IMR-90 (cell line): Measurements from ENCODE around the gene NAE1. TPM values are rescaled to one million over a fixed set of nuclear protein-coding genes. Genes with fewer than 3 reads are reported as not detected.

ENCODE experiments used
- ATAC-seq: fragments of 200-7000 bp; cut with Tn5 transposase; 2 replicates; pipeline ENCODE4 v1.9.1; 2020; ENCODE audit warnings: low read depth, mild to moderate bottlenecking, moderate library complexity
- BruUV-seq: library from RNA; stranded (reverse); fragments of 400-500 nt; replicated peaks from 2 replicates; lab custom pipeline; 2021; lab: Mats Ljungman, UMichigan
- CTCF ChIA-PET: fragments of 300-600 bp; formaldehyde crosslinking; extraction: SDS; loops from one replicate; lab custom pipeline; 2021; ENCODE audit warnings: antibody characterized with exemption; lab: Yijun Ruan, JAX
- POLR2A ChIA-PET: fragments of 300-600 bp; sonication (Branson Sonifier 250); formaldehyde crosslinking; loops from one replicate; lab custom pipeline; 2022; ENCODE audit warnings: antibody characterized with exemption; ENCODE audit not compliant: unreplicated experiment; lab: Charles Lee
- DNase-seq: peaks from one replicate; pipeline ENCODE4 v3.0.0; 2013
- H2AFZ ChIP-seq: replicated peaks from 2 replicates; pipeline ENCODE3; 2013; ENCODE audit warnings: low read length, mild to moderate bottlenecking; ENCODE audit not compliant: poor library complexity
- H2AK5ac ChIP-seq: 2 replicates; pipeline ENCODE4 v1.6.1; 2013; ENCODE audit warnings: low read depth, low read length, inconsistent platforms
- H2AK9ac ChIP-seq: replicated peaks from 2 replicates; pipeline ENCODE3; 2013; ENCODE audit warnings: mild to moderate bottlenecking, low read depth, low read length, moderate library complexity; ENCODE audit not compliant: poor library complexity
- H2BK120ac ChIP-seq: 2 replicates; pipeline ENCODE4 v1.6.1; 2013; ENCODE audit warnings: low read depth, low read length, inconsistent platforms
- H2BK15ac ChIP-seq: 3 replicates; pipeline ENCODE4 v1.6.1; 2013; ENCODE audit warnings: low read depth, low read length, inconsistent platforms
- H2BK20ac ChIP-seq: 2 replicates; pipeline ENCODE4 v1.6.1; 2013; ENCODE audit warnings: low read depth, mild to moderate bottlenecking, inconsistent platforms, low read length, moderate library complexity
- H2BK5ac ChIP-seq: 2 replicates; pipeline ENCODE4 v1.6.1; 2013; ENCODE audit warnings: mild to moderate bottlenecking, low read depth, low read length, inconsistent platforms; ENCODE audit not compliant: poor library complexity, severe bottlenecking
- H3K14ac ChIP-seq: replicated peaks from 2 replicates; pipeline ENCODE4 v1.6.1; 2013; ENCODE audit warnings: low read depth, low read length, inconsistent platforms
- H3K18ac ChIP-seq: 2 replicates; pipeline ENCODE4 v1.6.1; 2013; ENCODE audit warnings: low read depth, low read length, control low read depth
- H3K23ac ChIP-seq: 2 replicates; pipeline ENCODE4 v1.6.1; 2013; ENCODE audit warnings: low read depth, low read length, inconsistent platforms
- H3K27ac ChIP-seq: 2 replicates; pipeline ENCODE4 v1.5.1; 2013; ENCODE audit warnings: mild to moderate bottlenecking, control low read depth, low read length; ENCODE audit not compliant: insufficient read depth
- H3K27me3 ChIP-seq: 2 replicates; pipeline ENCODE4 v1.6.1; 2013; ENCODE audit warnings: low read length; ENCODE audit not compliant: control insufficient read depth, insufficient read depth
- H3K36me3 ChIP-seq: 2 replicates; pipeline ENCODE4 v1.6.1; 2013; ENCODE audit warnings: low read length, mixed read lengths; ENCODE audit not compliant: control insufficient read depth, insufficient read depth
- H3K4ac ChIP-seq: 2 replicates; pipeline ENCODE4 v1.6.1; 2013; ENCODE audit warnings: low read depth, low read length, inconsistent platforms
- H3K4me1 ChIP-seq: 2 replicates; pipeline ENCODE4 v1.6.1; 2013; ENCODE audit warnings: low read length, mixed read lengths; ENCODE audit not compliant: control insufficient read depth, insufficient read depth
- H3K4me2 ChIP-seq: 2 replicates; pipeline ENCODE4 v1.6.1; 2013; ENCODE audit warnings: low read depth, mild to moderate bottlenecking, control low read depth, low read length, moderate library complexity
- H3K4me3 ChIP-seq: 2 replicates; pipeline ENCODE4 v1.5.1; 2013; ENCODE audit warnings: low read depth, mild to moderate bottlenecking, control low read depth, low read length, moderate library complexity; ENCODE audit not compliant: insufficient read depth
- H3K56ac ChIP-seq: 2 replicates; pipeline ENCODE4 v1.6.1; 2013; ENCODE audit warnings: low read length, inconsistent platforms; ENCODE audit not compliant: insufficient read depth; ENCODE audit errors: extremely low read depth
- H3K79me1 ChIP-seq, 2 experiments: 2 replicates each; pipeline ENCODE4 v1.6.1; 2013; ENCODE audit warnings: low read length in 2 of 2, inconsistent platforms in 1 of 2, low read depth in 1 of 2
- H3K9ac ChIP-seq: 2 replicates; pipeline ENCODE4 v1.6.1; 2013; ENCODE audit warnings: low read depth, low read length, control low read depth
- H3K9me1 ChIP-seq: 2 replicates; pipeline ENCODE4 v1.6.1; 2013; ENCODE audit warnings: low read length, inconsistent platforms; ENCODE audit not compliant: insufficient read depth
- H3K9me3 ChIP-seq: 2 replicates; pipeline ENCODE4 v1.6.1; 2013; ENCODE audit warnings: low read length; ENCODE audit not compliant: control insufficient read depth, insufficient read depth
- H4K20me1 ChIP-seq: 2 replicates; pipeline ENCODE4 v1.6.1; 2013; ENCODE audit warnings: low read length, inconsistent platforms; ENCODE audit not compliant: insufficient read depth
- H4K5ac ChIP-seq: 2 replicates; pipeline ENCODE4 v1.6.1; 2013; ENCODE audit warnings: mild to moderate bottlenecking, low read depth, low read length, control low read depth
- H4K8ac ChIP-seq, 2 experiments: 2 replicates each; pipeline ENCODE4 v1.6.1; 2013; ENCODE audit warnings: low read depth in 2 of 2, low read length in 2 of 2, control low read depth in 1 of 2, inconsistent platforms in 1 of 2
- H4K91ac ChIP-seq: 2 replicates; pipeline ENCODE4 v1.6.1; 2013; ENCODE audit warnings: low read depth, low read length, inconsistent platforms; ENCODE audit not compliant: insufficient read depth
- SMC3 ChIP-seq: fragments of 150-350 bp; IDR thresholded peaks from 2 replicates; pipeline ENCODE4 v1.6.1; 2016; ENCODE audit warnings: low read depth, mild to moderate bottlenecking, antibody characterized with exemption, low read length, moderate library complexity
- WGBS, 2 experiments: methylation state at CpG; one replicate each; pipeline versions ENCODE4 v1.1.5 to v1.1.7; 2013; ENCODE audit warnings: missing lambda C conversion rate in 2 of 2; ENCODE audit not compliant: insufficient read length in 1 of 2; ENCODE audit errors: extremely low coverage in 2 of 2; 5-methylcytosine and 5-hydroxymethylcytosine counted together
- dilution Hi-C: fragments of 300-500 bp; cut with HindIII; formaldehyde crosslinking; loops from one replicate; pipeline ENCODE4 v1.14.3; 2018; ENCODE audit warnings: low sequenced_read_pairs; ENCODE audit not compliant: unreplicated experiment
- in situ Hi-C: fragments of 300-500 bp; cut with MboI; formaldehyde crosslinking; loops from 3 replicates; pipeline ENCODE4 v1.14.3; 2019; ENCODE audit warnings: low sequenced_read_pairs, inconsistent platforms, mixed read lengths
- intact Hi-C: fragments of 100-400 bp; cut with micrococcal nuclease; formaldehyde crosslinking; loops from 2 replicates; pipeline ENCODE4 v1.10.0; 2022
- polyA plus RNA-seq, 3 experiments: library from polyadenylated mRNA; depleted of rRNA; stranded (reverse); fragments of >200 nt; gene quantifications; 2 replicates each; pipeline ENCODE4 v1.2.3, GENCODE V29; 2012; ENCODE audit warnings: low replicate concordance in 1 of 3
- total RNA-seq: library from RNA; depleted of rRNA; stranded (reverse); fragments of >200 nt; gene quantifications from 2 replicates; pipeline ENCODE4 v1.2.3, GENCODE V29; 2012
- TF ChIP-seq, protein P1 (sequence below): fragments of 150-350 bp; IDR thresholded peaks from 2 replicates; pipeline ENCODE4 v1.6.1; 2016; ENCODE audit warnings: low read depth, mild to moderate bottlenecking, low read length, moderate library complexity, borderline replicate concordance

Gene NAE1
- total and polyA plus RNA-seq, 2 of the 4 experiments (the other 2 are of a cell fraction) = 33.0 to 36.7 TPM

DNA sequence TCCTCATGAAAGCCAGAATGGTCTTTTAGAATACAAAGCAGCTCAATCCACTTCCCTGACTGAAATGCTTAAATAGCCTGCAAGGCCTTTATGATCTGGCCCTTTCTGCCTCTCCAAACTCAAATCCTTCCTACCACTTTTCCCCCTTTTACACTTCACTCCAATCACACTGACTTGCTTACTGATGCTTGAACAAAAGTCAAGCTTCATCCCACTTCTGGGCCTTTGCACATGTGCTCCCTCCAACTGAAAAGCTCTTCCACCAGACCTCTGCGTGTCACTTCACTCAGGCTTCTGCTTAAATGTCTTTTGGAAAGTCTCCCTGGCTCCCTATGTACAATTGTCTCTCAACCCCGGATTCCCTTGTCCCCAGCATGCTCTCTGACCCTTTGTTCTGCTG lies 16.0 kb downstream of the NAE1 start:
- dilution Hi-C loops = no loop called here
- Histone ChIP-seq H3K27ac (no peak overlapping the region), H3K9me3 (no peaks in the 10 kb centered on the region), H2BK20ac (no peak overlapping the region), H2BK120ac (no peak overlapping the region), H4K91ac (no peak overlapping the region), H3K23ac (no peak overlapping the region), H3K9ac (no peak overlapping the region), H4K5ac (no peak overlapping the region), H3K18ac (no peak overlapping the region), H3K4me1 (no peaks in the 10 kb centered on the region), H3K4me3 (no peak overlapping the region), H3K36me3 (peaks cover 31% of the 10 kb centered on the region), H2AK5ac (no peak overlapping the region), H3K4me2 (no peak overlapping the region), H3K14ac (no peak overlapping the region), H3K27me3 (no peaks in the 10 kb centered on the region), H4K8ac (no peak overlapping the region), H4K20me1 (no peaks in the 10 kb centered on the region), H2AFZ (no peak overlapping the region), H3K9me1 (no peaks in the 10 kb centered on the region), H3K56ac (no peak overlapping the region), H3K4ac (no peak overlapping the region), H2AK9ac (no peak overlapping the region), H2BK15ac (no peak overlapping the region), H3K79me1 (no peaks in the 10 kb centered on the region), H2BK5ac (no peak overlapping the region)
- DNase-seq (no peak), ATAC-seq (no peak)
- in situ Hi-C loops = no loop called here
- no CpG with 5 or more reads among the region's 2 CpGs for WGBS, 2 experiments
- ChIA-PET CTCF (interaction anchor here (0.6 kb wide), 1 partner anchor 16 kb away, joined by 5 read pairs; the partner anchor contains the start of gene NAE1), POLR2A (no interaction called here)
- BruUV-seq = no TSS peak
- TF ChIP-seq, protein P1, sequence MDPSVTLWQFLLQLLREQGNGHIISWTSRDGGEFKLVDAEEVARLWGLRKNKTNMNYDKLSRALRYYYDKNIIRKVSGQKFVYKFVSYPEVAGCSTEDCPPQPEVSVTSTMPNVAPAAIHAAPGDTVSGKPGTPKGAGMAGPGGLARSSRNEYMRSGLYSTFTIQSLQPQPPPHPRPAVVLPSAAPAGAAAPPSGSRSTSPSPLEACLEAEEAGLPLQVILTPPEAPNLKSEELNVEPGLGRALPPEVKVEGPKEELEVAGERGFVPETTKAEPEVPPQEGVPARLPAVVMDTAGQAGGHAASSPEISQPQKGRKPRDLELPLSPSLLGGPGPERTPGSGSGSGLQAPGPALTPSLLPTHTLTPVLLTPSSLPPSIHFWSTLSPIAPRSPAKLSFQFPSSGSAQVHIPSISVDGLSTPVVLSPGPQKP = no peak
- TF ChIP-seq SMC3 = no peak
- intact Hi-C loops = no loop called here
